ENCODE data around the gene SEMA3D. TPM values are rescaled to one million over a fixed set of nuclear protein-coding genes. Genes with fewer than 3 reads are reported as not detected.

SEMA3D gene
- total RNA-seq, 1 experiment from 2014 or later: 4.8 TPM

GRCh38 chr7:85014936-85015660, 171.8 kb downstream of the SEMA3D start:
- no peaks in the 10 kb centered on the region for H3K9me2 ChIP-seq (ENCODE audit: insufficient read depth)
- H4K20me1 ChIP-seq (ENCODE audit: insufficient read depth): no peaks in the 10 kb centered on the region
- TF ChIP-seq CTCF (conservative IDR thresholded peaks at IDR 0.05) (no peak), EZH2 (IDR thresholded peaks at IDR 0.05; ENCODE audit: low read depth) (no peak)
- H3K4me3 ChIP-seq: no peak overlapping the region
- no peaks in the 10 kb centered on the region for H3K27me3 ChIP-seq (ENCODE audit: insufficient read depth, low read depth)
- no peak overlapping the region for H3K4me2 ChIP-seq
- H3K9me3 ChIP-seq (ENCODE audit: insufficient read depth, low read depth): no peaks in the 10 kb centered on the region
- no peaks in the 10 kb centered on the region; the same call in 1 of the 2 replicates for H3K4me1 ChIP-seq (replicated peaks; ENCODE audit: insufficient read depth)
- intact Hi-C loops (cut with micrococcal nuclease; ENCODE audit: unreplicated experiment): no loop called here
- H2AFZ ChIP-seq: no peak overlapping the region
- H3F3A ChIP-seq (ENCODE audit: insufficient read depth, low read depth): no peaks in the 10 kb centered on the region
- ChIA-PET POLR2A (ENCODE audit: unreplicated experiment) (no interaction called here), CTCF (no interaction called here)
- H3K79me2 ChIP-seq (ENCODE audit: low read depth): no peaks in the 10 kb centered on the region
- H3K27ac ChIP-seq: no peak overlapping the region
- no peaks in the 10 kb centered on the region for H3K36me3 ChIP-seq (ENCODE audit: low read depth)
- BruUV-seq (replicated peaks): no TSS peak
- DNase-seq: no peak

GRCh38 chr7:85011127-85011526, 175.7 kb downstream of the SEMA3D start:
- no TSS peak for BruUV-seq (replicated peaks)

GRCh38 chr7:85010306-85010705, 176.6 kb downstream of the SEMA3D start:
- TF ChIP-seq EZH2 (IDR thresholded peaks at IDR 0.05; ENCODE audit: low read depth) (no peak), CTCF (conservative IDR thresholded peaks at IDR 0.05) (no peak)
- intact Hi-C loops (cut with micrococcal nuclease; ENCODE audit: unreplicated experiment): no loop called here
- Histone ChIP-seq H3K9me3 (ENCODE audit: insufficient read depth, low read depth) (no peaks in the 10 kb centered on the region), H3F3A (ENCODE audit: insufficient read depth, low read depth) (no peaks in the 10 kb centered on the region), H3K79me2 (ENCODE audit: low read depth) (no peaks in the 10 kb centered on the region), H3K4me2 (no peak overlapping the region), H3K9me2 (ENCODE audit: insufficient read depth) (no peaks in the 10 kb centered on the region), H3K36me3 (ENCODE audit: low read depth) (no peaks in the 10 kb centered on the region), H3K27ac (no peak overlapping the region), H4K20me1 (ENCODE audit: insufficient read depth) (no peaks in the 10 kb centered on the region), H2AFZ (no peak overlapping the region), H3K27me3 (ENCODE audit: insufficient read depth, low read depth) (no peaks in the 10 kb centered on the region), H3K4me3 (no peak overlapping the region), H3K4me1 (replicated peaks; ENCODE audit: insufficient read depth) (no peaks in the 10 kb centered on the region)
- CTCF ChIA-PET: no interaction called here
- no peak for DNase-seq
- no TSS peak for BruUV-seq (replicated peaks)
- POLR2A ChIA-PET (ENCODE audit: unreplicated experiment): no interaction called here

More at GRCh38 chr7:85011127-85011526, 175.7 kb downstream of the SEMA3D start:
- Histone ChIP-seq H3F3A (ENCODE audit: insufficient read depth, low read depth) (no peaks in the 10 kb centered on the region), H3K4me1 (replicated peaks; ENCODE audit: insufficient read depth) (no peaks in the 10 kb centered on the region), H3K27ac (no peak overlapping the region), H3K4me2 (no peak overlapping the region), H3K4me3 (no peak overlapping the region), H3K9me2 (ENCODE audit: insufficient read depth) (no peaks in the 10 kb centered on the region), H3K9me3 (ENCODE audit: insufficient read depth, low read depth) (no peaks in the 10 kb centered on the region), H3K27me3 (ENCODE audit: insufficient read depth, low read depth) (no peaks in the 10 kb centered on the region), H2AFZ (no peak overlapping the region), H3K36me3 (ENCODE audit: low read depth) (no peaks in the 10 kb centered on the region), H4K20me1 (ENCODE audit: insufficient read depth) (no peaks in the 10 kb centered on the region), H3K79me2 (ENCODE audit: low read depth) (no peaks in the 10 kb centered on the region)
- TF ChIP-seq CTCF (conservative IDR thresholded peaks at IDR 0.05) (no peak), EZH2 (IDR thresholded peaks at IDR 0.05; ENCODE audit: low read depth) (no peak)
- DNase-seq: no peak
- intact Hi-C loops (cut with micrococcal nuclease; ENCODE audit: unreplicated experiment): no loop called here
- ChIA-PET CTCF (no interaction called here), POLR2A (ENCODE audit: unreplicated experiment) (interaction anchor here (0.6 kb wide), 2 partner anchors 852 to 1776 kb away, joined by 5 read pairs; no protein-coding TSS in a partner anchor)
